ENCODE measurements around the gene TMEM178B. TPM values are rescaled to one million over a fixed set of nuclear protein-coding genes. Genes with fewer than 3 reads are reported as not detected.

TMEM178B gene
- total RNA-seq, 2 experiments from 2014 or later, result not detected

GRCh38 chr7:141161550-141162535 is 88.0 kb downstream of the TMEM178B start:
- Mint-ChIP-seq H3K4me3 (no peak overlapping the region), H3K27me3 (peaks cover 28% of the 10 kb centered on the region), H3K9me3 (peaks cover 3% of the 10 kb centered on the region), H3K4me1 (ENCODE audit: low read depth) (no peaks in the 10 kb centered on the region), H3K36me3 (ENCODE audit: low read depth) (no peaks in the 10 kb centered on the region), H3K27ac (no peak overlapping the region)
- ATAC-seq (ENCODE audit: poor library complexity) (no peak), DNase-seq (no peak)
- CTCF ChIA-PET, result no interaction called here
- Histone ChIP-seq H3K4me3 (ENCODE audit: low read length) (no peak overlapping the region), H3K36me3 (ENCODE audit: insufficient read depth, low read length) (no peaks in the 10 kb centered on the region), H3K27me3 (ENCODE audit: control insufficient read depth in 1 of 2, insufficient read depth in 2 of 2, low read length in 2 of 2) (peaks cover 0 to 4% of the 10 kb centered on the region in 2 experiments), H3K27ac (ENCODE audit: low read depth in 1 of 2, low read length in 2 of 2) (no peak overlapping the region), H3K4me1 (ENCODE audit: insufficient read depth, low read length) (no peaks in the 10 kb centered on the region), H3K9me3 (ENCODE audit: control insufficient read depth in 1 of 2, insufficient read depth in 1 of 2, low read length in 2 of 2) (peaks cover 0 to 4% of the 10 kb centered on the region in 2 experiments)
- intact Hi-C loops (cut with DNase I, micrococcal nuclease), result no loop called here
- TF ChIP-seq, protein P1, sequence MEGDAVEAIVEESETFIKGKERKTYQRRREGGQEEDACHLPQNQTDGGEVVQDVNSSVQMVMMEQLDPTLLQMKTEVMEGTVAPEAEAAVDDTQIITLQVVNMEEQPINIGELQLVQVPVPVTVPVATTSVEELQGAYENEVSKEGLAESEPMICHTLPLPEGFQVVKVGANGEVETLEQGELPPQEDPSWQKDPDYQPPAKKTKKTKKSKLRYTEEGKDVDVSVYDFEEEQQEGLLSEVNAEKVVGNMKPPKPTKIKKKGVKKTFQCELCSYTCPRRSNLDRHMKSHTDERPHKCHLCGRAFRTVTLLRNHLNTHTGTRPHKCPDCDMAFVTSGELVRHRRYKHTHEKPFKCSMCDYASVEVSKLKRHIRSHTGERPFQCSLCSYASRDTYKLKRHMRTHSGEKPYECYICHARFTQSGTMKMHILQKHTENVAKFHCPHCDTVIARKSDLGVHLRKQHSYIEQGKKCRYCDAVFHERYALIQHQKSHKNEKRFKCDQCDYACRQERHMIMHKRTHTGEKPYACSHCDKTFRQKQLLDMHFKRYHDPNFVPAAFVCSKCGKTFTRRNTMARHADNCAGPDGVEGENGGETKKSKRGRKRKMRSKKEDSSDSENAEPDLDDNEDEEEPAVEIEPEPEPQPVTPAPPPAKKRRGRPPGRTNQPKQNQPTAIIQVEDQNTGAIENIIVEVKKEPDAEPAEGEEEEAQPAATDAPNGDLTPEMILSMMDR (IDR thresholded peaks at IDR 0.05), result no peak
- POLR2A ChIA-PET, result no interaction called here

DNA sequence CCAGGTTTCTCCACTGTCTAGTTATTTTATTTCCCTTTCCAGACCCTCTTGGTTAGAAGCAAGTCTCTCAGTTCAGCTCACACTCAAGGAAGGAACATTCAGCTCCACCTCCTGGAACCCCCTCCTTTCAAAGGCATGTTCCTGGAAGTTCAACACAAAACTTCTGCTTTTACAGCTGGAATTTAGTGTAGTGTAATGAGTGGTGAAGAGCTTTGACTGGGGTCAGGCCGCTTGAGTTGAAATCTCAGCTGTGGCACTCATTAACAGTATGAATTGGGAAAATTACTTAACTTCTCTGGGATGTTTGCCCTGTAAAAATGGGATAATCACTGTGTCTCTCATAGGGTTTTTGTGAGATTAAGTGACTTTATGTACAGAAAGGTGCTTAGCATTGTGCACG is 91.7 kb downstream of the TMEM178B start:
- intact Hi-C loops (cut with DNase I, micrococcal nuclease), result no loop called here
- Histone ChIP-seq H3K4me1 (ENCODE audit: insufficient read depth, low read length) (no peaks in the 10 kb centered on the region), H3K36me3 (ENCODE audit: insufficient read depth, low read length) (no peaks in the 10 kb centered on the region), H3K27ac (ENCODE audit: low read depth in 1 of 2, low read length in 2 of 2) (no peak overlapping the region), H3K4me3 (ENCODE audit: low read length) (no peak overlapping the region), H3K9me3 (ENCODE audit: control insufficient read depth in 1 of 2, insufficient read depth in 1 of 2, low read length in 2 of 2) (peaks cover 0 to 4% of the 10 kb centered on the region in 2 experiments), H3K27me3 (ENCODE audit: control insufficient read depth in 1 of 2, insufficient read depth in 2 of 2, low read length in 2 of 2) (peaks cover 0 to 6% of the 10 kb centered on the region in 2 experiments)
- H3K9me3 Mint-ChIP-seq, result peaks cover 3% of the 10 kb centered on the region
- no peaks in the 10 kb centered on the region for H3K36me3 Mint-ChIP-seq (ENCODE audit: low read depth)
- ChIA-PET POLR2A (no interaction called here), CTCF (no interaction called here)
- H3K4me1 Mint-ChIP-seq (ENCODE audit: low read depth), result no peaks in the 10 kb centered on the region
- no peak overlapping the region for H3K27ac Mint-ChIP-seq
- DNase-seq, result no peak
- no peak for ATAC-seq (ENCODE audit: poor library complexity)
- no peak overlapping the region for H3K4me3 Mint-ChIP-seq
- H3K27me3 Mint-ChIP-seq, result peaks cover 19% of the 10 kb centered on the region
- TF ChIP-seq, protein P1 (IDR thresholded peaks at IDR 0.05), result no peak

GRCh38 chr7:141166926-141167325 is 93.1 kb downstream of the TMEM178B start:
- TF ChIP-seq, protein P1 (IDR thresholded peaks at IDR 0.05), result no peak
- no peaks in the 10 kb centered on the region for H3K4me1 Mint-ChIP-seq (ENCODE audit: low read depth)
- no peak overlapping the region for H3K4me3 Mint-ChIP-seq
- Histone ChIP-seq H3K27ac (ENCODE audit: low read depth in 1 of 2, low read length in 2 of 2) (no peak overlapping the region), H3K27me3 (ENCODE audit: control insufficient read depth in 1 of 2, insufficient read depth in 2 of 2, low read length in 2 of 2) (peaks cover 0 to 5% of the 10 kb centered on the region in 2 experiments), H3K36me3 (ENCODE audit: insufficient read depth, low read length) (no peaks in the 10 kb centered on the region), H3K4me3 (ENCODE audit: low read length) (no peak overlapping the region), H3K4me1 (ENCODE audit: insufficient read depth, low read length) (no peaks in the 10 kb centered on the region), H3K9me3 (ENCODE audit: control insufficient read depth in 1 of 2, insufficient read depth in 1 of 2, low read length in 2 of 2) (peaks cover 0 to 3% of the 10 kb centered on the region in 2 experiments)
- ATAC-seq (ENCODE audit: poor library complexity) (no peak), DNase-seq (no peak)
- no peaks in the 10 kb centered on the region for H3K9me3 Mint-ChIP-seq
- POLR2A ChIA-PET, result no interaction called here
- H3K27me3 Mint-ChIP-seq, result peaks cover 12% of the 10 kb centered on the region
- no peaks in the 10 kb centered on the region for H3K36me3 Mint-ChIP-seq (ENCODE audit: low read depth)
- intact Hi-C loops (cut with DNase I, micrococcal nuclease), result no loop called here
- CTCF ChIA-PET, result no interaction called here
- H3K27ac Mint-ChIP-seq, result no peak overlapping the region

All from CD4-positive, alpha-beta T cell (primary cell).